ENCODE data around the gene BAZ2B.

DNA sequence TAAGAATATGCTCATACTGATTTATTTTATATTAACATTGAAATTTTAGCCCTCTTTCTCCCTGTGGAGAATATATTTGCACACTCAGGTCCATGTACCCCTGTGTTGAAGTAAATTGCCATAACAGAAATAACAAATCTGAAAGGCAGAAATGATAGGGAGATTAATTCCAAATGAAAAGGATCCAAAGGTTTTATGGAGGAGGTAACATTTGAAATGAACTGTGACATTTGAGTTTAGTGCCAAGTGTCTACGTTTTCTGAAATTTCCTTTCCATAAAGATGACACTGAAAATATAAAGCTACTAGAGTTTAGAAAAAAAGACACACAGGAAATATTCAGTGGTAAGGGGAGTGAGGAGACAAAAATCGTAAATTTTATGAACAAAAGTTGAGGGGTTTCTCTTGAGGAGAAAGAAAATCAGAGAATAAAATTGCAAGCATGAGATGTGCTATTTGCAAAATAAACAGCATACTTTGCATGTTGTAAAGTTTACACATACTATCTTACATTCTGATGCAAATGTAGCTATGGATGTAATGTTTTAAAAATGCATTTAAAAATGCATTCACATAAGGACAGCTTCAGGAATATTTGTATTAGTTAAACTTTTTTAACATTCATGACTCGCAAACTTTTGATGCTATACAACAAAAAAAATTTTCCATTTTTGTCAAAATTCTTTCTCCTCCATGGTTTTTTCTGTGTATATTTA is 69.5 kb downstream of the BAZ2B start:
- TF ChIP-seq, protein P1, sequence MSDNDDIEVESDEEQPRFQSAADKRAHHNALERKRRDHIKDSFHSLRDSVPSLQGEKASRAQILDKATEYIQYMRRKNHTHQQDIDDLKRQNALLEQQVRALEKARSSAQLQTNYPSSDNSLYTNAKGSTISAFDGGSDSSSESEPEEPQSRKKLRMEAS (IDR thresholded peaks at IDR 0.05; ENCODE audit: low read depth): no peak
- TF ChIP-seq, protein P2, sequence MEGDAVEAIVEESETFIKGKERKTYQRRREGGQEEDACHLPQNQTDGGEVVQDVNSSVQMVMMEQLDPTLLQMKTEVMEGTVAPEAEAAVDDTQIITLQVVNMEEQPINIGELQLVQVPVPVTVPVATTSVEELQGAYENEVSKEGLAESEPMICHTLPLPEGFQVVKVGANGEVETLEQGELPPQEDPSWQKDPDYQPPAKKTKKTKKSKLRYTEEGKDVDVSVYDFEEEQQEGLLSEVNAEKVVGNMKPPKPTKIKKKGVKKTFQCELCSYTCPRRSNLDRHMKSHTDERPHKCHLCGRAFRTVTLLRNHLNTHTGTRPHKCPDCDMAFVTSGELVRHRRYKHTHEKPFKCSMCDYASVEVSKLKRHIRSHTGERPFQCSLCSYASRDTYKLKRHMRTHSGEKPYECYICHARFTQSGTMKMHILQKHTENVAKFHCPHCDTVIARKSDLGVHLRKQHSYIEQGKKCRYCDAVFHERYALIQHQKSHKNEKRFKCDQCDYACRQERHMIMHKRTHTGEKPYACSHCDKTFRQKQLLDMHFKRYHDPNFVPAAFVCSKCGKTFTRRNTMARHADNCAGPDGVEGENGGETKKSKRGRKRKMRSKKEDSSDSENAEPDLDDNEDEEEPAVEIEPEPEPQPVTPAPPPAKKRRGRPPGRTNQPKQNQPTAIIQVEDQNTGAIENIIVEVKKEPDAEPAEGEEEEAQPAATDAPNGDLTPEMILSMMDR (IDR thresholded peaks at IDR 0.05): no peak
- TF ChIP-seq FOXM1 (IDR thresholded peaks at IDR 0.05; ENCODE audit: low read depth) (no peak), POLR2AphosphoS5 (IDR thresholded peaks at IDR 0.05; ENCODE audit: low read depth, low read length) (no peak)
- TF ChIP-seq, protein P3, sequence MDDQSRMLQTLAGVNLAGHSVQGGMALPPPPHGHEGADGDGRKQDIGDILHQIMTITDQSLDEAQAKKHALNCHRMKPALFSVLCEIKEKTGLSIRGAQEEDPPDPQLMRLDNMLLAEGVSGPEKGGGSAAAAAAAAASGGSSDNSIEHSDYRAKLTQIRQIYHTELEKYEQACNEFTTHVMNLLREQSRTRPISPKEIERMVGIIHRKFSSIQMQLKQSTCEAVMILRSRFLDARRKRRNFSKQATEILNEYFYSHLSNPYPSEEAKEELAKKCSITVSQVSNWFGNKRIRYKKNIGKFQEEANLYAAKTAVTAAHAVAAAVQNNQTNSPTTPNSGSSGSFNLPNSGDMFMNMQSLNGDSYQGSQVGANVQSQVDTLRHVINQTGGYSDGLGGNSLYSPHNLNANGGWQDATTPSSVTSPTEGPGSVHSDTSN (IDR thresholded peaks at IDR 0.05): no peak
